ENCODE results near the gene AQP5.

AQP5 gene

DNA sequence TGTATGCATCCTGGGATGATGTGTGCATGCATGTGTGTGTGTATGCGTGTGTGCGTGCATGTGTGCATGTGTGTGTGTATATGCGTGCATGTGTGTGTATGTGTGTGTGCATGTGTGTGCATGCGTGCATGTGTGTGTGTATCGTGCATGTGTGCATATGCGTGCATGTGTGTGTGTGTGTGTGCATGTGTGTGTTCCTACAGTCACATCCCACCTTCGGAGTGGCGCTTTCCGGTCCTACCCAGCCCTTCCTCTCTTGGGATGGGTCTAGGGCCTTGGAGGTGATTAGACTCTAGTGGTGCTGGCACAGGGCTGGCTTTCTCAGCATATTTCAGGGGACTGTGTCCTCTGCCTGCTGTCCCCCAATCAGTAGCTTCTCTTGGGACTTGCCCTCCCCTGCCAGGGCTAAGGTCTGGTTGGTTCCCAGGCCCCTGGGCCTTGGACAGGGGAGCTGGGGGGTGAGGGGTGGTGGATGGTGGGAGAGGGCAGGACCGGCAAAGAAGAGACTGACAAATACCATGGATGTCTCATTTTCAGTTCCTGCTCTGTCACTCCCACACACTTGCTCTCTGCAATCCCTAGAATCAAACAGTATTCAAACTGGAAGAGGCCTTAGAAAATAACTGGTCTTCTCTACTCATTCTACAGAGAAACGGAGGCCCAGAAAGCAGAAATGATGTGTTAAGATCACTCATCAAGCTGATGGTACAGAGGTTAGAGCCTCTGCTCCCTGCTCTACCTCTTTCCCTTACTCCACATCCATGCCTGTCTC lies 36.1 kb upstream of the AQP5 start:
- H3K27ac ChIP-seq: no peak overlapping the region
- no peak for TF ChIP-seq ZFX (IDR thresholded peaks at IDR 0.05; ENCODE audit: borderline replicate concordance)
- TF ChIP-seq, protein P1, sequence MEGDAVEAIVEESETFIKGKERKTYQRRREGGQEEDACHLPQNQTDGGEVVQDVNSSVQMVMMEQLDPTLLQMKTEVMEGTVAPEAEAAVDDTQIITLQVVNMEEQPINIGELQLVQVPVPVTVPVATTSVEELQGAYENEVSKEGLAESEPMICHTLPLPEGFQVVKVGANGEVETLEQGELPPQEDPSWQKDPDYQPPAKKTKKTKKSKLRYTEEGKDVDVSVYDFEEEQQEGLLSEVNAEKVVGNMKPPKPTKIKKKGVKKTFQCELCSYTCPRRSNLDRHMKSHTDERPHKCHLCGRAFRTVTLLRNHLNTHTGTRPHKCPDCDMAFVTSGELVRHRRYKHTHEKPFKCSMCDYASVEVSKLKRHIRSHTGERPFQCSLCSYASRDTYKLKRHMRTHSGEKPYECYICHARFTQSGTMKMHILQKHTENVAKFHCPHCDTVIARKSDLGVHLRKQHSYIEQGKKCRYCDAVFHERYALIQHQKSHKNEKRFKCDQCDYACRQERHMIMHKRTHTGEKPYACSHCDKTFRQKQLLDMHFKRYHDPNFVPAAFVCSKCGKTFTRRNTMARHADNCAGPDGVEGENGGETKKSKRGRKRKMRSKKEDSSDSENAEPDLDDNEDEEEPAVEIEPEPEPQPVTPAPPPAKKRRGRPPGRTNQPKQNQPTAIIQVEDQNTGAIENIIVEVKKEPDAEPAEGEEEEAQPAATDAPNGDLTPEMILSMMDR (IDR thresholded peaks at IDR 0.05): no peak

DNA sequence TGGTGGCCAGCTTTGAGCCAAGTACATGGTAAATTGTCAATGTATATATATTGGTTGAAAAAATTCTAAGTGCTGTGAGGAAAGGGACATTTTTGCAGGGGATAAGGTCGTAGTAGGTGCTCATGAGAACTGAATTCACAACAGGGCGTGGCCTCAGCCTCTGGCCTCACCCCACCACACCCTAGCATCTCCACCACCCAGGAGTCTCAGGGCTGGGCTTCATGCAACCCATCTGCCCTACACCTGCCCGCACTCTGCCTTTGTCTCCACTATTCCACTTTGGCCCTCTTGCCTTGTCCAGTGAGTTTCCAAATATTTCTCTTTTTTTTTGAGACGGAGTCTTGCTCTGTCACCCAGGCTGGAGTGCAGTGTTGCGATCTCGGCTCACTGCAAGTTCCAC lies 33.2 kb upstream of the AQP5 start:
- TF ChIP-seq ZFX (IDR thresholded peaks at IDR 0.05; ENCODE audit: borderline replicate concordance): no peak
- TF ChIP-seq, protein P1 (IDR thresholded peaks at IDR 0.05): no peak
- H3K27ac ChIP-seq: no peak overlapping the region

DNA sequence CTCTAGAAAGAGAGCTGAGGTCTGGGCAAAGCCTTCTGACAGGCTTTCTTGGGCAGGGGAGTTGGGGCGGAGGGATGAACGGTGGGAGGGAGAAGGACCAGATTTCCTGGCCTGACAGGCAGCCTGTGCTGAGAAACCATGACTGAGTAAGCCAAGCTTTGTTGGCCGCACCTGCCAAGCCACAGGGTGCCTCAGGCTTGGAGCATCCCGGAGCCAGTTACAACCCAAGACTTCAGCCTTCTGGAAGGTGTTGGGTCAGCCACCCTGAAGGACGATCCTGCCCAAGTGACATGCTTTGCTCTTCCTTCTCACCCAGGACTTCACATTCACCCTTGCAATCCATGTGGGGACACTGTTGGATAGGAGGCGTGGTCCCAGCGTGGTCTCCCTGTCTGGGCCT lies 32.1 kb upstream of the AQP5 start:
- TF ChIP-seq, protein P1 (IDR thresholded peaks at IDR 0.05): no peak
- no peak for TF ChIP-seq ZFX (IDR thresholded peaks at IDR 0.05; ENCODE audit: borderline replicate concordance)

DNA sequence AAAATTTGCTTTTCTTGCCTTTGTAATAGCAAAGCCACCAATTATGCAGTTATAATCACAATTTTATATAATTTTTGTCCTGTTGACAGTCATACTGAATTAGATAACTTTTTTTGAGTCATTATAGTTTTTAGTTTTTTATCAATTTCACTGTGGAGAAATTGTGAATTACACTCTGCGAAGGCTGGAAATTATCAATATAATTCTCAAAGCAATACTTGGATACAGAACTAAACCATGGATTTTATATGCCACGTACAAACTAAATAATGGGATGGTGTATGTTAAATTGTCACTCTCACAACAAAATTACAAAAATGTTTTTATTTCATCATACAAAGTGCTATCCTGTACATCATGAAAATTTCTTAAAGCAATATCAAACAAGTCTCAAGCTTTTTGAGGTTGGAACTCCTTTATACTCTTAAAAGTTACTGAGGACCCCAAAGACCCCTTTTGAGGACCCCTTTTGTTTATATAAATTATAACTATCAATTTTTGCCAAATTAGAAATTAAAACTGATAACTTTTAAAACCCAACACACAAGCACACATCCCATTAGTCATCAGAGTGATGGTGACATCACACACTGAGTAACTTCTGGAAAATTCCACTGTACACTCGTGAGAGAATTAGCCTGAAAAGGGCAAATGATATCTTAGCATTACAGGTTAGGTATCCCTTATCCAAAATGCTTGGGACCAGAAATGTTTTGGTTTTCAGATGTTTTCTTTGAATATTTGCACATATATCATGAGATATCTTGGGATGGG lies 31.0 kb upstream of the AQP5 start:
- no peak overlapping the region for H3K27ac ChIP-seq
- TF ChIP-seq, protein P1 (IDR thresholded peaks at IDR 0.05): no peak
- TF ChIP-seq ZFX (IDR thresholded peaks at IDR 0.05; ENCODE audit: borderline replicate concordance): no peak

More for the DNA sequence above, 32.1 kb upstream of the AQP5 start:
- no peak overlapping the region for H3K27ac ChIP-seq

DNA sequence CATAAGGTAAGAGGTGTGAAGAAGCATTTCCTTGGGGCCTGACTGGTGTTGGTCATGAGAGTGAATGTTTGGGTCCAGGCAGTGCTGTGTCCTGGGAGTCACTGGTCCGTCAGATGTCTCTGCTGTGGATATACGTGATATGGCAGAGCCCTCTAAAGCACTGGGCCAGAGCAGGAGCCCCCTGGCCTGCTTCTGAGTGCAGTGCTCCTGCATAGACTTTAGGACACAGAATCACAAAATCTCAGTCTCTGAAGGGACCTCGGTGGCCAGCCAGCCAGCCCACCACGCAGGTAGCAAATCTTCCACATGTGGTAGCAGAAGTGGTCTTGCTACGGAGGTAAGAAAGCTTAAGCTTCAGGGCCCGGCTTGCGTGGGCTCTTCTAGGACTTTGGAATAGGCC lies 29.6 kb upstream of the AQP5 start:
- no peak overlapping the region for H3K27ac ChIP-seq
- TF ChIP-seq, protein P1 (IDR thresholded peaks at IDR 0.05): no peak
- no peak for TF ChIP-seq ZFX (IDR thresholded peaks at IDR 0.05; ENCODE audit: borderline replicate concordance)

DNA sequence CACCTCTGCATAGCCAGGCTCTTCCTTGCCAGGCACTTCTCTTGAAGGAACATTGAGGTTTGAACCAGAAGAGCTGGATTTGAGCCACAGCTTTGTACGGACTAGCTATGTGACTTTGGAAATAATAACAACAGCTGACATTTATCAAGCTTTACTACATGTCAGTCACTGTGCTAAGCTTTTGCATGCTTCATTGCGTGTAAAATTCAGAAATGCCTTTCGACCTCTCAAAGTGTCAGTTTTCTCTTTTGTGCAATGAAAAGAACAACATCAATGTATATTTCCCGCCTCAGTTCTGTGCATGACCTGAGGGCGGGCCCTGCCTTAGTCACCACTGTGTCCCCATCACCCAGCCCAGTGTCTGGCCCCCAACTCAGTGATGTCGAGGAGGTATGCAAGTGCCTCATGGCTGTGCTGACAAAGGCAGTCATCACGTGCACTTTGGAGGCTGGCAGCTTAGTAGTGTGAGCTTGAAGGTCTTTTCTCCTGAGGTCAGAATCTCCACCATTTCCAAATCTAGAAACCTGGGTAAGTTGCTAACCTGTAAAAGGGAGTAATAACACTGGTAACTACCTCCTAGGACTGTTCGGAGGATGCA lies 29.0 kb upstream of the AQP5 start:
- no peak for TF ChIP-seq ZFX (IDR thresholded peaks at IDR 0.05; ENCODE audit: borderline replicate concordance)
- TF ChIP-seq, protein P1 (IDR thresholded peaks at IDR 0.05): no peak
- no peak overlapping the region for H3K27ac ChIP-seq
